HepG2 (cell line): Measurements from ENCODE around the gene U2AF1L4. TPM values are rescaled to one million over a fixed set of nuclear protein-coding genes. Genes with fewer than 3 reads are reported as not detected.
A peak's percentile ranks its signal among the peaks of the same experiment; 100 is the strongest.

Experiments
- ETS1 ChIP-seq: sonication (generic); formaldehyde crosslinking; IDR thresholded peaks from 2 replicates; pipeline ENCODE4 v1.4.0; 2020; ENCODE audit warnings: missing genetic modification reagents
- GZF1 ChIP-seq: sonication (generic); formaldehyde crosslinking; IDR thresholded peaks from 2 replicates; pipeline ENCODE4 v1.5.1; 2020; ENCODE audit warnings: mild to moderate bottlenecking, missing genetic modification reagents
- HNF1A ChIP-seq, 2 experiments: sonication (generic) in 1 of 2; formaldehyde crosslinking in 1 of 2; IDR thresholded peaks; 2 replicates each; pipeline versions ENCODE4 v1.4.0 to v1.6.1; 2016 to 2020; ENCODE audit warnings: borderline replicate concordance in 1 of 2, low read depth in 1 of 2, mild to moderate bottlenecking in 1 of 2, missing genetic modification reagents in 1 of 2
- MAZ ChIP-seq, 2 experiments: sonication (generic) in 1 of 2; formaldehyde crosslinking in 1 of 2; IDR thresholded peaks; 2 replicates each; pipeline versions ENCODE4 v1.5.0 to v1.6.1; 2012 to 2020; ENCODE audit warnings: low read depth in 2 of 2, mild to moderate bottlenecking in 2 of 2, borderline replicate concordance in 1 of 2, improper control_type of control experiment in 1 of 2, low read length in 1 of 2, missing genetic modification reagents in 1 of 2, moderate library complexity in 1 of 2
- NCOA1 ChIP-seq: sonication (generic); formaldehyde crosslinking; IDR thresholded peaks from 2 replicates; pipeline ENCODE4 v1.9.0; 2021; ENCODE audit warnings: missing genetic modification reagents
- NR2F6 ChIP-seq, 2 experiments: IDR thresholded peaks; 2 replicates each; pipeline ENCODE4 v1.6.1; 2016; ENCODE audit warnings: antibody characterized with exemption in 1 of 2, mild to moderate bottlenecking in 1 of 2
- PAWR ChIP-seq: sonication (generic); formaldehyde crosslinking; IDR thresholded peaks from 2 replicates; pipeline ENCODE4 v1.4.0; 2020; ENCODE audit warnings: missing genetic modification reagents, mild to moderate bottlenecking, borderline replicate concordance
- PREB ChIP-seq: sonication (generic); formaldehyde crosslinking; IDR thresholded peaks from 2 replicates; pipeline ENCODE4 v1.4.0; 2020; ENCODE audit warnings: missing genetic modification reagents
- SMAD3 ChIP-seq: sonication (generic); formaldehyde crosslinking; IDR thresholded peaks from 2 replicates; pipeline ENCODE4 v1.4.0; 2020; ENCODE audit warnings: missing genetic modification reagents
- U2AF2 ChIP-seq: fragments of 200-400 bp; formaldehyde crosslinking; IDR thresholded peaks from 2 replicates; pipeline ENCODE4 v1.6.1; 2017; ENCODE audit warnings: low read depth, mild to moderate bottlenecking, low read length
- ZNF543 ChIP-seq: sonication (generic); formaldehyde crosslinking; IDR thresholded peaks from 2 replicates; pipeline ENCODE4 v1.4.0; 2020; ENCODE audit warnings: mild to moderate bottlenecking, missing genetic modification reagents
- ZNF776 ChIP-seq: sonication (generic); formaldehyde crosslinking; IDR thresholded peaks from 2 replicates; pipeline ENCODE4 v1.4.0; 2020; ENCODE audit warnings: mild to moderate bottlenecking, missing genetic modification reagents
- polyA plus RNA-seq, 8 experiments: library from polyadenylated mRNA; depleted of rRNA in 3 of 8; stranded (reverse) in 7 of 8; unstranded in 1 of 8; fragments of >200 nt; fragmentation: Illumina TruSeq in 4 of 8; extraction: Trizol in 4 of 8; gene quantifications; 2 replicates each; pipeline versions ENCODE4 v1.2.1 to v1.2.3, GENCODE V29; 2011 to 2016; ENCODE audit warnings: low read depth in 4 of 8, missing spikeins in 1 of 8, mixed read lengths in 1 of 8; ENCODE audit not compliant: insufficient read depth in 1 of 8
- total RNA-seq, 5 experiments: library from RNA; depleted of rRNA; stranded (reverse); fragments of >200 nt; fragmentation: Illumina TruSeq; extraction: Trizol; gene quantifications; 2 replicates each; pipeline ENCODE4 v1.2.3, GENCODE V29; 2016; ENCODE audit warnings: low read depth in 1 of 5
- TF ChIP-seq, protein P1 (sequence below): sonication (generic); formaldehyde crosslinking; IDR thresholded peaks from 2 replicates; pipeline ENCODE4 v1.5.0; 2020; ENCODE audit warnings: mild to moderate bottlenecking, missing genetic modification reagents, moderate library complexity
- TF ChIP-seq, protein P2 (sequence below): sonication (generic); formaldehyde crosslinking; IDR thresholded peaks from 2 replicates; pipeline ENCODE4 v1.4.0; 2020; ENCODE audit warnings: missing genetic modification reagents, mild to moderate bottlenecking, borderline replicate concordance

The U2AF1L4 gene
- total and polyA plus RNA-seq, 2 of the 13 experiments (the other 11 are each of a cell fraction or from before 2014, with no cell fraction given), result 7.9 to 15.4 TPM

DNA sequence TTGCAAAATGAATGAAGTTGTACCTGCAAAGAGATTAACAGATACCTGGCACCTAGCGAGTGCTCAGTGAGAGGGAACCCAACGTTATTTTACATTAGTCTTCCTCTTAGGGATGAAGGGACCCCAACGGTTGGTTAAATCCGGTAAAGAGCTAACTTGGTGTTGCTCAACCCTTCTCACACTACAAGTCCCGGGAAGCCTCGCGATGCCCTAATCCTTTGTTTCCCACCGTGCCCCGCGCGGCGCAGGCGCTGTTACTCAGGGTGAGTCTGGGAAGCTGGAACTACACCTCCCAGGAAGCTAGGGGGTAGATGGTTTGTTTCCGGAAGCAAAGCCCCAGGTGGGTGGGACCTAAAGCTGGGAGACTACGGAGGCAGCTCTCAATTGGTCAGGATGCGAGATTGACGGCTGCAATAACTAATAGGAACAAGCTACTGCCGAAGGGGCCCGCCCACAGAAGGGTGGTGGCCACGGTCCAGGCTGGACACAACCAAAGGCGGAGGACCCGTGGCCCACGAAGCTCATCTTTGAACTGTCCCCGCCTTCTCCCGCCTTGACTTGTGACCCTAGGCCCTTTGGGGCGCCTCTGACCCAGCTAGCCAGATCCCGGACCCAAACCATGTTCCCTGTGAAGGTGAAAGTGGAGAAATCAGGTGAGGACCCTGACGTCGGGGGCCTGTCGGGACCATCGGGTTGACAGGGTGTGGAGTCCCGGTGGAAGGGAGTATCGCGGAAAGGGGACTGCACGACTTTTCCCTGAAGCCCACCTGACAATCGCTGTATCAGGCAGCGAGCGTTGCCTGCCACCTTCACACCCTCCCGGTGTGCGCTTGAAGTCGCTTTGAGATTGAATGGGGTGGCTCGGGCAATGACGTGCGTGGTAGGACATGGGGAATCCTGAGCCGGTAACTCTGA, 3.1 kb upstream of the U2AF1L4 start, which contains the start of gene LIN37 (continued):
- TF ChIP-seq PREB (CRISPR knock-in tag) (no peak), SMAD3 (CRISPR knock-in tag) (peak; percentile 23; the same call in 1 of the 2 replicates), ZNF776 (CRISPR knock-in tag) (no peak; the same call in 1 of the 2 replicates), ETS1 (no peak), HNF1A (IDR thresholded peaks at IDR 0.05; ENCODE audit: low read depth) (peak; percentile 47; the same call in 1 of the 2 replicates), HNF1A (CRISPR knock-in tag; IDR thresholded peaks at IDR 0.05; ENCODE audit: borderline replicate concordance) (peak; percentile 65; the same call in 1 of the 2 replicates), GZF1 (CRISPR knock-in tag) (0 out of 2 replicates have a peak, but pooled peaks have one; percentile 41), PAWR (no peak), NCOA1 (no peak), NR2F6 (IDR thresholded peaks at IDR 0.05) (peak; percentile 79), NR2F6 (CRISPR knock-in tag; IDR thresholded peaks at IDR 0.05) (peak; percentile 73), MAZ (IDR thresholded peaks at IDR 0.05; ENCODE audit: borderline replicate concordance, low read depth, low read length) (no peak), MAZ (CRISPR knock-in tag; IDR thresholded peaks at IDR 0.05; ENCODE audit: low read depth) (peak; percentile 72; the same call in 1 of the 2 replicates), ZNF543 (peak; percentile 44; the same call in 1 of the 2 replicates), U2AF2 (no peak)
- TF ChIP-seq, protein P1, sequence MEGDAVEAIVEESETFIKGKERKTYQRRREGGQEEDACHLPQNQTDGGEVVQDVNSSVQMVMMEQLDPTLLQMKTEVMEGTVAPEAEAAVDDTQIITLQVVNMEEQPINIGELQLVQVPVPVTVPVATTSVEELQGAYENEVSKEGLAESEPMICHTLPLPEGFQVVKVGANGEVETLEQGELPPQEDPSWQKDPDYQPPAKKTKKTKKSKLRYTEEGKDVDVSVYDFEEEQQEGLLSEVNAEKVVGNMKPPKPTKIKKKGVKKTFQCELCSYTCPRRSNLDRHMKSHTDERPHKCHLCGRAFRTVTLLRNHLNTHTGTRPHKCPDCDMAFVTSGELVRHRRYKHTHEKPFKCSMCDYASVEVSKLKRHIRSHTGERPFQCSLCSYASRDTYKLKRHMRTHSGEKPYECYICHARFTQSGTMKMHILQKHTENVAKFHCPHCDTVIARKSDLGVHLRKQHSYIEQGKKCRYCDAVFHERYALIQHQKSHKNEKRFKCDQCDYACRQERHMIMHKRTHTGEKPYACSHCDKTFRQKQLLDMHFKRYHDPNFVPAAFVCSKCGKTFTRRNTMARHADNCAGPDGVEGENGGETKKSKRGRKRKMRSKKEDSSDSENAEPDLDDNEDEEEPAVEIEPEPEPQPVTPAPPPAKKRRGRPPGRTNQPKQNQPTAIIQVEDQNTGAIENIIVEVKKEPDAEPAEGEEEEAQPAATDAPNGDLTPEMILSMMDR (CRISPR knock-in tag), result no peak
- TF ChIP-seq, protein P2, sequence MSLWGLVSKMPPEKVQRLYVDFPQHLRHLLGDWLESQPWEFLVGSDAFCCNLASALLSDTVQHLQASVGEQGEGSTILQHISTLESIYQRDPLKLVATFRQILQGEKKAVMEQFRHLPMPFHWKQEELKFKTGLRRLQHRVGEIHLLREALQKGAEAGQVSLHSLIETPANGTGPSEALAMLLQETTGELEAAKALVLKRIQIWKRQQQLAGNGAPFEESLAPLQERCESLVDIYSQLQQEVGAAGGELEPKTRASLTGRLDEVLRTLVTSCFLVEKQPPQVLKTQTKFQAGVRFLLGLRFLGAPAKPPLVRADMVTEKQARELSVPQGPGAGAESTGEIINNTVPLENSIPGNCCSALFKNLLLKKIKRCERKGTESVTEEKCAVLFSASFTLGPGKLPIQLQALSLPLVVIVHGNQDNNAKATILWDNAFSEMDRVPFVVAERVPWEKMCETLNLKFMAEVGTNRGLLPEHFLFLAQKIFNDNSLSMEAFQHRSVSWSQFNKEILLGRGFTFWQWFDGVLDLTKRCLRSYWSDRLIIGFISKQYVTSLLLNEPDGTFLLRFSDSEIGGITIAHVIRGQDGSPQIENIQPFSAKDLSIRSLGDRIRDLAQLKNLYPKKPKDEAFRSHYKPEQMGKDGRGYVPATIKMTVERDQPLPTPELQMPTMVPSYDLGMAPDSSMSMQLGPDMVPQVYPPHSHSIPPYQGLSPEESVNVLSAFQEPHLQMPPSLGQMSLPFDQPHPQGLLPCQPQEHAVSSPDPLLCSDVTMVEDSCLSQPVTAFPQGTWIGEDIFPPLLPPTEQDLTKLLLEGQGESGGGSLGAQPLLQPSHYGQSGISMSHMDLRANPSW, result peak; percentile 69; the same call in 1 of the 2 replicates
